Tibial nerve (tissue), 4 donors: ENCODE data around the gene ESRRG.

Experiments
- CTCF ChIP-seq, 5 experiments: fragments of 200-600 bp in 3 of 5; fragments of 450-650 bp in 2 of 5; sonication (generic) in 3 of 5; IDR thresholded peaks; one replicate each; pipeline ENCODE4 v1.5.1; 2016 to 2019; ENCODE audit warnings: antibody characterized with exemption in 5 of 5, mild to moderate bottlenecking in 3 of 5, moderate library complexity in 2 of 5
- EP300 ChIP-seq, 2 donors: sonication (generic); formaldehyde crosslinking; IDR thresholded peaks; one replicate each; pipeline ENCODE4 v1.6.1; 2017; ENCODE audit warnings: antibody characterized with exemption in 2 of 2, mild to moderate bottlenecking in 1 of 2
- POLR2A ChIP-seq, 2 donors: fragments of 450-650 bp; IDR thresholded peaks; one replicate each; pipeline ENCODE4 v1.6.1; 2017; ENCODE audit warnings: antibody characterized with exemption in 2 of 2, mild to moderate bottlenecking in 2 of 2, moderate library complexity in 2 of 2

DNA sequence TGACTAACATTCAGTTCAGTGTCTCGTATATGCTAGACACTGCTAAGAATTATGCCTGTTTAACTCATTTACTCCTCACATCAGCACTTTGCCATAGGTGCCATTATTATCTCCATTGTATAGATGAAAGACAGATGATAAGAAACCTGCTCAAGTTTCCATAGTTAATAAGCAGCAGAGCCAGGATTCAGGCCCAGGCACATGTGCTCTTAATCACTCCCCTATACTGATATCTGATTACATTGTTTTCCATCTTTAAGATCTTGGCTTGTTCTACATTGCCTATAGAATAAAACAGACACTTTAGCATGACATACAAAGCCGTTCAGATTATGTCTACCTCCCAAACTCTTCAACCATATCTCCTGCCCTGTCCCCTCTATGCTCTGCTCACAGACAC lies 269.5 kb downstream of the ESRRG start:
- no peak for TF ChIP-seq CTCF (IDR thresholded peaks at IDR 0.05)
- no peak for TF ChIP-seq POLR2A (IDR thresholded peaks at IDR 0.05)
- no peak for TF ChIP-seq EP300 (IDR thresholded peaks at IDR 0.05)
